ENCODE results near the gene SCAANT1.

SCAANT1 gene

DNA sequence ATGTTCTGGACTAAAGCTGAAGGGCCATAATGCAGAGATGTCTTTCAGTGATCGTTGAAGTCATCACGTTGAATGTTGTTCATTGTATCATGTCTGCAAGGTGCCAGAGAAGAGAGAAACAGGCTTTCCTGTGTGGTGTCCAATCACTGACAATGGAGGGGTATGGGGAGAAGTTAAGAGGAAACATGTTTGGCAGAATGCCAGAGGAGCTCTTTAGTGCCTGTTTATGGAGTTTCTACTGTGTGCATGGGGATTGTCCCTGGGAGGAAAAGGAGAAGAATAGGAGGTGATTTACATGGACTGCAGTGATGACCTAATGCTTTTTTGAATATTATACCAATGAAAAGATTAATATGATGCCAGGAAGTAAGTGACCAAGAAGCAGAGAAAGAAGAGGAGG, 11.7 kb downstream of the SCAANT1 start:
- no peak for DNase-seq (ENCODE audit: low spot score)

GRCh38 chr3:63900010-63900409, 12.2 kb downstream of the SCAANT1 start:
- no peak for DNase-seq (ENCODE audit: low spot score)

DNA sequence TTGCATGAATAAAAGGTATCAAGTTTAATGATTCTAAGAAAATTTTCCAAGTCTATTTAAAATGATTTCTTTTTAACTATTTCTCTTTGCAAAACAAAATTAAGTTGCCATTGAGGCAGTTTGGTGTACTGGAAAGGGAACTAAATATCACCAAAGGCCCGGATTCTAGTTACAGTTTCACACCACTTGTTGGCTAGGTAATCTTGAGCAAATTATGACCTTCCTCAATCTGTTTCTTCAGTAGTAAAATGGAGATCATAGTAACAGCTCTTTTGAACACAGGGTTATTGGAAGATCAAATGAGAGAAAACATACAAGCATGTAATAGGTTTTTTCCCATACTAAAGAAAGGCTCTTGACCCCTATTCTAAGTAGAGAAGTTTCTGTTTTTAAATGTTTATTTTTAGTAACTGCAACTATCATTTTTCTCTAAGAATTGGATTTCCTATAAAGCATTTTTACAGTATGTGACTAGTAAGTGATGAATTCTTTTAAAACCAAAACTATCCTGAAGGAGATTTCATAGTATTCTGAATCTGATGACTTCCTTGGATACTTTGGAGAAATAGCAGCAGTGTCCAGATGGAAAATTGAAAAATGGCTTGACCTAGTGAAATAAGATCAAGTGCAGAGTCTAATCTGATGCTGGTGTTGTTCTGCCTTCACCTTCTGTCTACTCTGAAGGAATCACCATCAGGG, 15.7 kb downstream of the SCAANT1 start:
- no peak for DNase-seq (ENCODE audit: low spot score)

DNA sequence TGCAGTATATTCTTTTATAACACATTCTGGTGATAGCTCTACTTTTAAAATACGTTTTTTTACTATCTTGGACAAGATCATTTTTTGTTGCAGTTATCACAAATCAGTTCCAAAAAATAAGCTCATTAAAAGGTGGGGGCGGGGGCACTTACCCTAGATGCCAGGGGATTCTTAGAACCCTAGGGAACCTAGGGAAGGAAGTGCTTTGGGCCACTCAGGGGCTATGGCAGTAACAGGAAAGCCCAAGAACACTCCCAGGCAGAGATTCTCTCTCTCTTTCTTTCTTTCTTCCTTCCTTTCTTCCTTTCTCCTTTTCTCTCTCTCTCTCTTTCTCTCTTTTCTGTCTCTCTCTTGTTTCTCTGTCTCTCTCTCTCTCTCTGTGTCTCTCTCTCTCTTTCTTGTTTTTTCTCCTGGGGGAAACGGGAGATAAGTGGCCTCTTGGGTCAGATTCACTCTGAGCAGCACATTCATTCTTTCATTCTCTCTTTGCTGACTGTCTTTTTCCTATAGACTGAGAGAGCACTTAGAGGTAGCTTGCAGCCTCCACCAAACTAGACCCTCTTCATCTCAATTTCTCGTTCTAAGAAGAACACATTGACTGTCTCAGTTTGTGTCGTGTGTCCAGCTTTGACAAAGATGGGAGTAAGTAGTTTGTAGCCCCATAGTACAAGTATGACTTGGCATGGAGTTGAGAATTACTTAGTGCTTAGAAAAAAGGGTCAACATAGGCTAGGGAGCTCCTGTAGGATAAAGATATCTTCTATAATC, 16.6 kb downstream of the SCAANT1 start:
- DNase-seq (ENCODE audit: low spot score) = no peak

- no peak for DNase-seq (ENCODE audit: low spot score)
Observed at GRCh38 chr3:63892773-63893352, 19.3 kb downstream of the SCAANT1 start.

DNA sequence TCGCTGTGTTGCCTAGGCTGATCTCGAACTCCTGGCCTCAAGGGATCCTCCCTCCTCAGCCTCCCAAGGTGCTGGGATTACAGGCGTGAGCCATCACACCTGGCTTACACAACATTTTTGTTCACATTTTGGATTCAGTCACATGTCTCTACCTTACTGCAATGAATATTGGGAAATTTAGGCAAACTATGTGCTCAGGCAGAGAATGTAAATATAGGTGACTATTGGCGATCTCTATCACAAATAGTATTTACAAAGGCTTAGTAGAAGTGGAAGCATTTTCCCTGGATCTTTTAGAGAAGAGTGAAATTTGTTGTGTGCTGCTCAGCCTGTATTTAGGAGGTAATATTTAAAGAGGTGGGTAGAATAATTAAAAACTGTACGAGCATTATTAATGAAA, 20.7 kb downstream of the SCAANT1 start:
- DNase-seq (ENCODE audit: low spot score) = no peak

DNA sequence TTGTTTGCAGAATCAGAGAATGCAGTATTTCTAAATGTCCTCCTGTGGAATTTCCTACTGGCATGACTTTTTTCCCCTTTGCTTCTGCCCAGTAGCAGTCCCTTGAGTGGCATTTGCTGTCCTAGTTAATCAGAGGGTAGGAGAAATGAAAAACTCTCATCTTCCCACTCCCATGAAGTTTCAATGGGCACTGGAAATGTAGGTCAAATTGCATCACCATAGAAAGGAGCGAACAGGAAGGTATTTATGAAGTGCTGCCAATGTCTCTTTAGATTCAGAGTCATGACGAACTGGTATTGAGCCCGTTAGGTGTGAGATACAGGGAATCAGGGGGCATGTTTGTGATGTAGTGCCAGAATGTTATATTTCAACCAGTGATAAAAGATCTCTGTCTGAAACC, 25.3 kb downstream of the SCAANT1 start:
- no peak for DNase-seq (ENCODE audit: low spot score)

GRCh38 chr3:63880653-63881052, 31.5 kb downstream of the SCAANT1 start:
- DNase-seq (ENCODE audit: low spot score) = no peak

DNA sequence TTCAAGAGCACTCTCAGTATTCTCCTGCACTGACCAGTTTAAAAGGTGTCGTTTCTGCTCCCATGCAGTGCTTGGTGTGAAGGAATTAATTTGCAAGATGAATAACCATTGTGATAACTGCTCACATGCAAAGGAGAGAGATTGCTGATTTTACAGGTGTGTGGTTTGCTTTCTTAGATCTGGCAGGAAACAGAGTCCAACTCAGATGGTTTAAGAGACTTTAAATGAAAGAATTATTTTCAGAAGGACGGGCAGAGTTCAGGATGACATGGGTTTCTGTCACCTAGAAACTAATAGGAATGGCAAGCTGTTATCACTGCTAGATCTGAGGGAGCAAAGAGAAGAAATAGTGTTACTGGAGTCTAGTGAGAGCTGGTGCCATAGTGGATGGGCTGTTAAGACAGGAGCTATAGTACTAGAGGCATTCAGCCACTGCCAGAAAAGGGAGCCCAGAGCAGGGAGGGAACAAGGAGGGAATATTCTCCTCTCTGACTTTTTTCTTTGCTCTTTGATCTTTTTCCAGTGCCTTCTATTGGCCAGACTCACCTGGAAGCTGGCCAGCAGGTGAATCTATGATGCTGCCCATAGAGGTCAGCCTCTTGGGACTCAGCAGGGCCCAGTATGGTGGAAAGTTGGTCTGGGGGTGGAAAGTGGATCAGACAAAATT, 33.7 kb downstream of the SCAANT1 start:
- no peak for DNase-seq (ENCODE audit: low spot score)

- DNase-seq (ENCODE audit: low spot score) = peak; percentile 63
Observed at GRCh38 chr3:63877737-63878393, 34.3 kb downstream of the SCAANT1 start.

DNA sequence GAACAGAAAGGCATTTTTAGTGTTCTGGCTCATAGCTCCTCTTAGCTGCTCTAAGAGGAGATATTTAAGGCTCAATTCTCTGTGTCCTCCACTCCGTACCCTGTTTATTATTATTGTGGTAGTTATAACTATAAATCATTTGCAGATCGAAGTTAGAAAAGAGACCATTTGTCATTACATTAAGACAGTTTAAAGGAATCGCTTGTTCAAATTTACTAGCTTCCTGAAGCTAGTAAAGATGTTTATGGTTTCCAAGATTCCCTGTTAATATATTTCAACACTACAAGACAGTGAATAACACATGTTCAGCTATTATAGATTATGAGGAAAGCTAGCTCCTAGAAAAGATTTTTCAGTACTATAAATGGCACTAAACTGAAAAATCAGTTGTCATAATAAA, 35.9 kb downstream of the SCAANT1 start:
- DNase-seq (ENCODE audit: low spot score) = no peak

DNA sequence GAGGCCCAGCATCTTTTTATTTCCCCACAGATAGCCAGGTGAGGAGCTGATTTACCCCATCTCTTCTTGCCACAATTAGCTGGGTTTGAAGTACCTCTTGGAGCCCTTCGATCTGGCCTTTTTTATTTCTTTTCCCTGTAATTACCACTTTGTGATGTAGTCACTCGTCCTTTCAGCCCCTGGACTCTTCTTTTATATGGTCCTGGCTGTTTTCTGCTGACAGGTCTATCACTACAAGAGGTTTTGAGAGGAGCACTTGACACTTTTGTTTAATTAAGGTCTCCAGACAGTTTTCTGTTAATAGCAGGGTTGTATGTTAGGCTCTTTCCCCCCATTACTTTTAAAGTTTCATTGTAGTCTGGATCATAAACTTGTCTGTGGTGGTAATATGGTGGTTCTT, 36.7 kb downstream of the SCAANT1 start:
- DNase-seq (ENCODE audit: low spot score) = no peak

GRCh38 chr3:63874769-63875168, 37.4 kb downstream of the SCAANT1 start:
- no peak for DNase-seq (ENCODE audit: low spot score)

GRCh38 chr3:63872135-63872924, 39.9 kb downstream of the SCAANT1 start:
- DNase-seq (ENCODE audit: low spot score) = peak; percentile 77

DNA sequence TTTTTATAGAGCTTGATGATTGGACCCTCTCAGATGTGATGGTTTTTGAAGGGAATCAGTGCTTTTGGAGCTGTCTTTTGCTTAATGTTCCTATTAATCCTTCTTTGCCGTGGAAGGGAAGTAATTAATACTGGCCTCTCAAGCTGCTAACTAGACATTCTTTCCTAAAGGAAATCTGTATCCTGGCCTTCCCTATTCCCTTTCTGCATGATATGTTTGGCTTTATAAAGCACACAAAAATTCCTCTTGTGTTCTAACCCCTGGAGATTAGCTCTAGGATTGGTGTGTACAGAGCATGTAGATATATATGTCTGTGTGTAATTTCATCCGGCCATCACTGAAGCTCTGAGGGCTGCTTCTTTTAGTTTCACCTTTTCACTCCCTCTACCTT, 41.6 kb downstream of the SCAANT1 start:
- no peak for DNase-seq (ENCODE audit: low spot score)

GRCh38 chr3:63869940-63870614, 42.1 kb downstream of the SCAANT1 start:
- DNase-seq (ENCODE audit: low spot score) = no peak

DNA sequence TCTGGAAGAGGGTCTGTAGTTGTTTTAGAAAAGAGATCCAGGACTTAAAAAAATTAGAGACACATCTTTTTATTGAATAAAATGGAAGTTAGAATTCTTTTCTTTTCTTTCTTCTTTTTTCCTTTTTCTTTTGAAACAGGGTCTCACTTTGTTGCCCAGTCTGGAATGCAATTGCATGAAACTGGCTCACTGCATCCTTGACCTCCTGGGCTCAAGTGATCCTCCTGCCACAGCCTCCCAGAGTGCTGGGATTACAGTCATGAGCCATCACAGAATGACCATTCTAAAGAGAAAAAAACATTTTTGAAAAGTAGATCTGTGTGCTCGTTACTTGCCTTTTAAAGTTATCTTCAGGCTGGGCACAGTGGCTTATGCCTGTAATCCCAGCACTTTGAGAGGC, 45.0 kb downstream of the SCAANT1 start:
- no peak for DNase-seq (ENCODE audit: low spot score)

- no peak for DNase-seq (ENCODE audit: low spot score)
Observed at GRCh38 chr3:63864965-63865327, 47.2 kb downstream of the SCAANT1 start.

- peak; percentile 53 for DNase-seq (ENCODE audit: low spot score)
Observed at GRCh38 chr3:63864008-63864964, 47.9 kb downstream of the SCAANT1 start.
